WI38 (cell line): ENCODE data around the gene TNFAIP2.

ENCODE experiments used
- H3K4me3 ChIP-seq: 2 replicates; pipeline ENCODE4 v1.5.1; 2011; ENCODE audit warnings: low read depth, mild to moderate bottlenecking, control low read depth, low read length
- TF ChIP-seq, protein P1 (sequence below): IDR thresholded peaks from 2 replicates; pipeline ENCODE4 v1.5.1; 2012; ENCODE audit warnings: low read depth, mild to moderate bottlenecking, control low read depth, low read length

TNFAIP2 gene

DNA sequence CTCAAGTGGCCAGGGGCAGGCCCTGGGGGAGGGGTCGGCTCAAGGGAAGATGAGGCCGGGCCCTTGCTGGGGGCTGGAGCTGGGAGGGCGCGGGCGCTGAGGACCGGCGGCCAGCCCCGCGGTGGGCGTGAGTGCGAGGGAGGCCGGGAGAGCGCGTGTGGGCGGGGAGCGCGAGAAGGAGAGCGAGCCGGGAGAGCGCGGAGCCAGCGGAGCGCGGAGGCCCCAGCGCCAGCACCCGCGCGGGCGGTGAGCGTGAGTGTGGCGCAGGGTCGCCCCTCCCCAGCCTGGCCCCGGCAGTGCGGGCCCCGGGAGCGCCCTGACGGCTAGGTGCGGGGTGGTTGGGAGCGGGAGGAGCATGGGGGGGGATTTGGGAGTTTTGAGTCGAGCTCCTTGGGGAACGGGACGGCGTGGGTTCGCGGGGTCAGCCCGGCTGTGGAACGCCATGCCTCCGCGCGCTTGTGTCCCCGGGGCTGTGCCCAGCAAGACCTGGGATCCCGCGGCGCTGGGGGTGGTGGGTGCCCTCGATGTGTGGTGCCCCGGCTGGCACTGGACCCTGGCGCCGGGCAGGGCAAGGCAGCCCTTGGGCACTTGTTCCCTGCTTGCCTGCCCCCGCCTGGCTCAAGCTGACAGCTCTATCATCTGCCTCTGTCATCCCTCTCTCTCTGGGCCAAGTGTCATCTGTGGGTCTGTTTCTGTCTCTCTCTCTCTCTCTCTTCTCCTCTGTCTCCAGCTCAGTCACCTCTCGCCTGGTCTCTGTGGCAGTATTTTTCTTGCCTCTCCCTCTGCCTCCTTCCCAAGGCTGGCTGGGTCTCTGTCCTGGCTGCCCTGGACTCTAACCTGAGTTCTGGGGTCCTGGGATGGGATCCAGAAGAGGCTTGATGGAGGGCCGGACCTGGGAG, 39.0 kb upstream of the TNFAIP2 start, which contains the start of gene LBHD2:
Gene LBHD2 (plus strand): TSS at position 190 of the 899 bp plus-strand sequence. CDS start 1,803 bp downstream, outside the sequence.
- H3K4me3 ChIP-seq = no peak within 1 kb of the TSS
- TF ChIP-seq, protein P1, sequence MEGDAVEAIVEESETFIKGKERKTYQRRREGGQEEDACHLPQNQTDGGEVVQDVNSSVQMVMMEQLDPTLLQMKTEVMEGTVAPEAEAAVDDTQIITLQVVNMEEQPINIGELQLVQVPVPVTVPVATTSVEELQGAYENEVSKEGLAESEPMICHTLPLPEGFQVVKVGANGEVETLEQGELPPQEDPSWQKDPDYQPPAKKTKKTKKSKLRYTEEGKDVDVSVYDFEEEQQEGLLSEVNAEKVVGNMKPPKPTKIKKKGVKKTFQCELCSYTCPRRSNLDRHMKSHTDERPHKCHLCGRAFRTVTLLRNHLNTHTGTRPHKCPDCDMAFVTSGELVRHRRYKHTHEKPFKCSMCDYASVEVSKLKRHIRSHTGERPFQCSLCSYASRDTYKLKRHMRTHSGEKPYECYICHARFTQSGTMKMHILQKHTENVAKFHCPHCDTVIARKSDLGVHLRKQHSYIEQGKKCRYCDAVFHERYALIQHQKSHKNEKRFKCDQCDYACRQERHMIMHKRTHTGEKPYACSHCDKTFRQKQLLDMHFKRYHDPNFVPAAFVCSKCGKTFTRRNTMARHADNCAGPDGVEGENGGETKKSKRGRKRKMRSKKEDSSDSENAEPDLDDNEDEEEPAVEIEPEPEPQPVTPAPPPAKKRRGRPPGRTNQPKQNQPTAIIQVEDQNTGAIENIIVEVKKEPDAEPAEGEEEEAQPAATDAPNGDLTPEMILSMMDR = no peak

DNA sequence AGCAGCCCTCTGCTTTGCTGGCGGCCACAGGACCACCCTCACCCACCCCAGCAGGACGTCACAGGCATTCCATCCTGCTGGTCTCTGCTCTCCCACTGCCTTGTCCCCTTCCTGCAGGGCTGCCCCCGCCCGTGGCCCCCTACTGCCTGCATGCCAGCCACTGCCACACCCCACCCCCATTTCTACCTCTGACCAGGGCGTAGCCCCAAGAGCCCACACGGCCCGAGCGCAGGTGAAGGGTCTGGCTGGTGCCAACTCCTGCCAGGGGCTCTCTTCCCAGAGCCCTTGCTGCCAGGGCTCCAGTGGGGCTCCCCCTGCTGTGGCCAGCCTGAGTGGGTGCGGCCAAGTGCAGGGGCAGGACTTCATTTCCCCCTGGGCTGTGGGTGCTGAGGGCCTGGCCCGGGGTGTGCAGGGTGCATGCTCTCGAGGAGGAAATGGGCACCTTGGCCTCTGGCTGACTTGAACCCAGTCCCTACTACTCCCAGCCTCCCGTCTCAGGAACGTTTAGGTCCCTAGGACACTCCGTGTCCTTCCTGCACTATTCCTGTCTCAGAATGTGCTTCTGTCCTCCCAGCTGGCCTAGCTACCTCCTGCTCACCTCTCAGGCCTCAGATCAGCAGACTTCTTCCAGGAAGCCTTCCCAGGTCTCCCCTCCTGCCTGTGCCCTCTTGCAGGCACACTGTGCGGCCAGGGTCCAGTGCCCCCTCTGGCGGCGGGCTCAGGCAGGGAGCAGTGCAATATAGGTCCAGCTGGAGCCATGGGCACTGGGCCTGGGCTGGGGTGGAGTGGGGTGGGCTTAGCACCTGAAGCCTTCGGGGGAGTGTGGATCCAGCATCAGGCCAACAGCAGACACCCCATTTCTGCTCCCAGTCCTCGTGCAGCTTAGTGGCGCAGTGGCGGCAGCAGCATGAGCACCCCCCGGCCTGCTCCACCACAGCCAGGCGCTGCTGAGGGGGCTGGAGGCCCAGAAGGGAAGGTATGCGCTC, 37.9 kb upstream of the TNFAIP2 start:
- H3K4me3 ChIP-seq = no peak overlapping the region
- TF ChIP-seq, protein P1 = peak; percentile 24; the same call in 1 of the 2 replicates

DNA sequence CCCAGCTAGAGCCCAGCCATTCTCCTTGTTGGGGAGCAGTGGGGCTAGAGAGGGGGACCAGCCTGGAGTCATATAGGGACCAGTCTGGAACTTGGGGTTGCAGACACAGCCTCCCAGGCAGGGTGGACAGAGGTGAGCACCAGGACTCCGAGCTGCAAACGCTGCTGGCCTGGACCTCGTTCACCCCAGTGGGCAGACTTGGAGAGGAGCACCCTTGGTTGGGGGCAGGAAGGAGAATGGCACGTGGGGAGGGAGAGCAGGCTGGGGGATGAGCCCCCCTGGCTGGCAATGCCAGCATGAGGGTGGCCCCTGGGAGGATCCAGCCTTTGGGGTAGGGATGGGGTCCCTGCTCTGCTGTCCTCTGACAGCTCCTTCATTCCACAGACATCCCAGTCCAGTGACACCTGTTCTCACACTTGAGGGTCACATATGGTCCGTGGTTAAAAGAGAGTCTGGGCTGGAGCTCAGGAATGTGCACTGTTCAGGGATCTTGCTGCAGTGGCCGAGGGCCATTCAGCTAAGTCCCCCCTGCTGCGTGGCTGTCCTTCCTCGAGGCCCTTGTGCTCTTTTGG, 36.4 kb upstream of the TNFAIP2 start:
- TF ChIP-seq, protein P1 = no peak

DNA sequence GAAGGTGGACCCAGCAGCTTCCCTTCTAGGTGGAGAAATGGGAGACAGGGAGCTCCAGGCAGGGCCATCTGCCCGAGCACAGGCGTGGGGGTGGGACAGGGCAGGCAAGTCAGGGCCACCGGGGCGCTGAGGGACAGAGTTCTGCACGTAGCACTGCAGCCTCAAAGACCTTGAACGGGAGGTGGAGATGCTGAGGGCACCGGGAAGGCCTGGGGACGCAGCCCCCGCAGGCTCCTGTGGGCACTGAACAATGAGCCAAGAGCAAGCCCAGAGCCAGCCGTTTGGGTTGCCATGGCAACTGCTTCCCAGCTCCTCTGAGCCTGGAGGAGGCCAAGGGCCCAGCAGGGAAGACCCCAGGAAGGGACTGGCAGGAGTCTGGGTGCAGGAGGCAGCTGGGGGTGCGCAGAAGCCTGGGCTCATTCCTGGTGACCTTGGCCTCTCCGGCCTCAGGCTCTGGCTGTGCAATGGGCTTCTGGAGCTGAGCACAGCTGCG, 35.9 kb upstream of the TNFAIP2 start:
- H3K4me3 ChIP-seq = no peak overlapping the region
- TF ChIP-seq, protein P1 = no peak

More for the DNA sequence above, 36.4 kb upstream of the TNFAIP2 start:
- H3K4me3 ChIP-seq = no peak overlapping the region

DNA sequence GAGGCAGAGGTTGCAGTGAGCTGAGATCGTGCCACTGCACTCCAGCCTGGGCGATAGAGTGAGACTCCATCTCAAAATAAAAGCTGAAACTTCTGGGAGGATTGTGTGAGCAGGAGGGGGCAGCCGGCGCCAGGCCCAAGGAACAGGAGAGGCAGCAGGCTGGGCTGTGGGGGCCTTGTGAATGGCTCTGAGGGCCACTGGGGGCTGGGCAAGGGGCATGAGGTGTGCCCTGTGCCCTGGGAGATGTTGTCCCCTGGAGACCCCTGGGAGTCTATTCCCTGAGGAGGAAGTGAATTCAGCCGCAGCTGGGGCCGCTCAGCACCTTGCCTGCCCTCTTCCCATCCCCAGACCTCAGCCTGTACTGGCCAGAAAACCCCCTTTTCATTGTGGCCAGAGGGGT, 34.3 kb upstream of the TNFAIP2 start:
- TF ChIP-seq, protein P1 = no peak
- H3K4me3 ChIP-seq = no peak overlapping the region

DNA sequence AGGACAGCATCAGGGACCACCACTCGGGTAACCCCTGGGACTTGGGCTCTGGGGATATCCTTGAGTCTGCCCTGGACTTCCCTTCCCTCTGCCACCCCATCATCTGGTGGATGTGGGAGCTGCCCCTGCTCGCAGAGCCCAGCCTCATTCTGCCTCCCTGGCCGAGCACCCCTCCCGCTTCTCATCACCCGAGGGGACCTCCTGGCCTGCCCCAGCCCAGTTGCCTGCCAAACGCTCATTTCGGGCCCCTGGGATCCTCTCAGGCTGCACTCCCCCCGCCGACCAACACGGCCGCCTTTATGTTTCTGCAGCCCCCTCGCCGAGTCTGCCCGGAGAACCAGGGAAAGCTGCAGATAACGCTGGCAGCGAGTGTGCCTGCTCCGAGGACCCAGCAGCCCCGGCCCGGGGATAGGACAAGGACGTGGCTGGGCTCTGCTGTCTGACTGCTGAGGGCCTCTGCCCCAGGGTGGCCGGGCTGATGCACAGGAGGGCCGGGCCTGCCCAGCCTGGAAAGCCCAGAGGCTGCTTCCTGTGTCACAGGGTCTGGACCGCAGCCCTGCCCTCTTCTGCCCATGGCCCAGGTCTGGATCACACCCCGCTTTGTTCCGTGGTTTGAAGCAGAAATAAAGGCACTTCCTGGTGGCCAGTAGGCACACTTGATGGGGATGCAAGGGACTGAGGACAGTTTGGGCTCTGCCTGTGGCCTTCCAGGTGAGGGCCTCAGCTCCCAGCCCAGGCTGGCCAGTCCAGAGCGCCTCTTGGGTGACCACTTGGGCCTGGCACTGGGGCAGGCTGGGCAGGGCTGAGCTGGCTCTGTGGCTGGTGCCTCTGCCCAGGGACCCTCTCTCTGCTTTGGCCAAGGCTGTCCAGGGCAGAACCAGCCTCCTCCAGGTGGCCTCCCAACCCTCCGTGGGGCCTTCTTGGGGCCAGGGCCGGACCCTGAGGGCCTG, 33.6 kb upstream of the TNFAIP2 start:
- H3K4me3 ChIP-seq = no peak overlapping the region
- TF ChIP-seq, protein P1 = no peak
